ENCODE results near the gene EIPR1. TPM values are rescaled to one million over a fixed set of nuclear protein-coding genes. Genes with fewer than 3 reads are reported as not detected.

The EIPR1 gene
- total RNA-seq, 1 experiment from 2014 or later: 22.8 TPM

GRCh38 chr2:3175568-3175955 is 202.1 kb downstream of the EIPR1 start (continued):
- TF ChIP-seq, protein P1, sequence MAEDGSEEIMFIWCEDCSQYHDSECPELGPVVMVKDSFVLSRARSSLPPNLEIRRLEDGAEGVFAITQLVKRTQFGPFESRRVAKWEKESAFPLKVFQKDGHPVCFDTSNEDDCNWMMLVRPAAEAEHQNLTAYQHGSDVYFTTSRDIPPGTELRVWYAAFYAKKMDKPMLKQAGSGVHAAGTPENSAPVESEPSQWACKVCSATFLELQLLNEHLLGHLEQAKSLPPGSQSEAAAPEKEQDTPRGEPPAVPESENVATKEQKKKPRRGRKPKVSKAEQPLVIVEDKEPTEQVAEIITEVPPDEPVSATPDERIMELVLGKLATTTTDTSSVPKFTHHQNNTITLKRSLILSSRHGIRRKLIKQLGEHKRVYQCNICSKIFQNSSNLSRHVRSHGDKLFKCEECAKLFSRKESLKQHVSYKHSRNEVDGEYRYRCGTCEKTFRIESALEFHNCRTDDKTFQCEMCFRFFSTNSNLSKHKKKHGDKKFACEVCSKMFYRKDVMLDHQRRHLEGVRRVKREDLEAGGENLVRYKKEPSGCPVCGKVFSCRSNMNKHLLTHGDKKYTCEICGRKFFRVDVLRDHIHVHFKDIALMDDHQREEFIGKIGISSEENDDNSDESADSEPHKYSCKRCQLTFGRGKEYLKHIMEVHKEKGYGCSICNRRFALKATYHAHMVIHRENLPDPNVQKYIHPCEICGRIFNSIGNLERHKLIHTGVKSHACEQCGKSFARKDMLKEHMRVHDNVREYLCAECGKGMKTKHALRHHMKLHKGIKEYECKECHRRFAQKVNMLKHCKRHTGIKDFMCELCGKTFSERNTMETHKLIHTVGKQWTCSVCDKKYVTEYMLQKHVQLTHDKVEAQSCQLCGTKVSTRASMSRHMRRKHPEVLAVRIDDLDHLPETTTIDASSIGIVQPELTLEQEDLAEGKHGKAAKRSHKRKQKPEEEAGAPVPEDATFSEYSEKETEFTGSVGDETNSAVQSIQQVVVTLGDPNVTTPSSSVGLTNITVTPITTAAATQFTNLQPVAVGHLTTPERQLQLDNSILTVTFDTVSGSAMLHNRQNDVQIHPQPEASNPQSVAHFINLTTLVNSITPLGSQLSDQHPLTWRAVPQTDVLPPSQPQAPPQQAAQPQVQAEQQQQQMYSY (CRISPR knock-in tag; IDR thresholded peaks at IDR 0.05): no peak
- no peak for TF ChIP-seq RELA (CRISPR knock-in tag; IDR thresholded peaks at IDR 0.05; ENCODE audit: borderline replicate concordance)
- TF ChIP-seq, protein P2, sequence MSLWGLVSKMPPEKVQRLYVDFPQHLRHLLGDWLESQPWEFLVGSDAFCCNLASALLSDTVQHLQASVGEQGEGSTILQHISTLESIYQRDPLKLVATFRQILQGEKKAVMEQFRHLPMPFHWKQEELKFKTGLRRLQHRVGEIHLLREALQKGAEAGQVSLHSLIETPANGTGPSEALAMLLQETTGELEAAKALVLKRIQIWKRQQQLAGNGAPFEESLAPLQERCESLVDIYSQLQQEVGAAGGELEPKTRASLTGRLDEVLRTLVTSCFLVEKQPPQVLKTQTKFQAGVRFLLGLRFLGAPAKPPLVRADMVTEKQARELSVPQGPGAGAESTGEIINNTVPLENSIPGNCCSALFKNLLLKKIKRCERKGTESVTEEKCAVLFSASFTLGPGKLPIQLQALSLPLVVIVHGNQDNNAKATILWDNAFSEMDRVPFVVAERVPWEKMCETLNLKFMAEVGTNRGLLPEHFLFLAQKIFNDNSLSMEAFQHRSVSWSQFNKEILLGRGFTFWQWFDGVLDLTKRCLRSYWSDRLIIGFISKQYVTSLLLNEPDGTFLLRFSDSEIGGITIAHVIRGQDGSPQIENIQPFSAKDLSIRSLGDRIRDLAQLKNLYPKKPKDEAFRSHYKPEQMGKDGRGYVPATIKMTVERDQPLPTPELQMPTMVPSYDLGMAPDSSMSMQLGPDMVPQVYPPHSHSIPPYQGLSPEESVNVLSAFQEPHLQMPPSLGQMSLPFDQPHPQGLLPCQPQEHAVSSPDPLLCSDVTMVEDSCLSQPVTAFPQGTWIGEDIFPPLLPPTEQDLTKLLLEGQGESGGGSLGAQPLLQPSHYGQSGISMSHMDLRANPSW (CRISPR knock-in tag; conservative IDR thresholded peaks at IDR 0.05; ENCODE audit: low read depth): no peak
- TF ChIP-seq, protein P3, sequence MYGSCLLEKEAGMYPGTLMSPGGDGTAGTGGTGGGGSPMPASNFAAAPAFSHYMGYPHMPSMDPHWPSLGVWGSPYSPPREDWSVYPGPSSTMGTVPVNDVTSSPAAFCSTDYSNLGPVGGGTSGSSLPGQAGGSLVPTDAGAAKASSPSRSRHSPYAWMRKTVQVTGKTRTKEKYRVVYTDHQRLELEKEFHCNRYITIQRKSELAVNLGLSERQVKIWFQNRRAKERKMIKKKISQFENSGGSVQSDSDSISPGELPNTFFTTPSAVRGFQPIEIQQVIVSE (CRISPR knock-in tag; IDR thresholded peaks at IDR 0.05; ENCODE audit: borderline replicate concordance): no peak
- TF ChIP-seq KAT7 (CRISPR knock-in tag; IDR thresholded peaks at IDR 0.05; ENCODE audit: borderline replicate concordance): no peak
- no peak for TF ChIP-seq SMAD4 (CRISPR knock-in tag; IDR thresholded peaks at IDR 0.05)
- TF ChIP-seq GRHL2 (CRISPR knock-in tag; IDR thresholded peaks at IDR 0.05; ENCODE audit: insufficient replicate concordance, severe bottlenecking): no peak

- ChIA-PET CTCF (no interaction called here), POLR2A (no interaction called here)
- Mint-ChIP-seq H3K36me3 (peaks cover 8% of the 10 kb centered on the region; the same call in 1 of the 2 replicates), H3K27ac (no peak overlapping the region), H3K4me1 (no peaks in the 10 kb centered on the region), H3K9me3 (no peaks in the 10 kb centered on the region), H3K4me3 (no peak overlapping the region), H3K27me3 (ENCODE audit: low read depth) (no peaks in the 10 kb centered on the region)
- no peak for TF ChIP-seq USF1 (CRISPR knock-in tag; IDR thresholded peaks at IDR 0.05)
- no peak for TF ChIP-seq ZNF232 (CRISPR knock-in tag; IDR thresholded peaks at IDR 0.05)
- TF ChIP-seq RORB (CRISPR knock-in tag; IDR thresholded peaks at IDR 0.05): no peak
- no peak for TF ChIP-seq ZMAT4 (CRISPR knock-in tag; IDR thresholded peaks at IDR 0.05)
- no peak for TF ChIP-seq ZNF512 (CRISPR knock-in tag; IDR thresholded peaks at IDR 0.05; ENCODE audit: borderline replicate concordance)
- TF ChIP-seq ZNF219 (CRISPR knock-in tag; IDR thresholded peaks at IDR 0.05; ENCODE audit: borderline replicate concordance): no peak
- no peak for TF ChIP-seq AR (CRISPR knock-in tag; IDR thresholded peaks at IDR 0.05)
- TF ChIP-seq ZNF423 (CRISPR knock-in tag; IDR thresholded peaks at IDR 0.05): no peak
- no peak for DNase-seq (ENCODE audit: low spot score)
- ATAC-seq: no peak
Observed at GRCh38 chr2:3174626-3175567, 202.7 kb downstream of the EIPR1 start.
